ENCODE measurements around the gene DERL3.

The DERL3 gene

GRCh38 chr22:23801886-23802377, 36.9 kb downstream of the DERL3 start:
- DNase-seq (ENCODE audit: low spot score): no peak

- no peak for DNase-seq (ENCODE audit: low spot score)
Measured at GRCh38 chr22:23801238-23801821, 37.5 kb downstream of the DERL3 start.

GRCh38 chr22:23800297-23801237, 38.2 kb downstream of the DERL3 start:
- DNase-seq (ENCODE audit: low spot score): no peak

DNA sequence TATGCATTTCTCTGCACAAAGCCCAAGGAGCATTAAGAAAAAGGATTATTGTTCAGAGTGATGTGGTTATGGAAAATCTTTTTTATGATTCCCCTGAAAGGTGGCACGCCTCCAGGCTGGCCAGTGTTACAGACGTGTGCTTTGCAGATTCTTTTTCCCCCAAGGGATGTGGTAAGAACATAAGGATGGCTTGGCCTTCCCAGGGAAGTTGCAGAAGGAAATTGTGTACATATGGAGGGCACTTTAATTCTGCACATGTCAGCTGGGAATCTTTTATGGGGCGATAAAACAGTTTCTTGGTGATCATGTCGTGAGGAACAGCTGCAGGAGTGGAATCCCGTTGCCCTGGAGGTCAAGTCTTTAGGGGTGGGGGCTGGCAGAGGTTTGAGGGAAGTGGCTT, 42.3 kb downstream of the DERL3 start:
- DNase-seq (ENCODE audit: low spot score): no peak

DNA sequence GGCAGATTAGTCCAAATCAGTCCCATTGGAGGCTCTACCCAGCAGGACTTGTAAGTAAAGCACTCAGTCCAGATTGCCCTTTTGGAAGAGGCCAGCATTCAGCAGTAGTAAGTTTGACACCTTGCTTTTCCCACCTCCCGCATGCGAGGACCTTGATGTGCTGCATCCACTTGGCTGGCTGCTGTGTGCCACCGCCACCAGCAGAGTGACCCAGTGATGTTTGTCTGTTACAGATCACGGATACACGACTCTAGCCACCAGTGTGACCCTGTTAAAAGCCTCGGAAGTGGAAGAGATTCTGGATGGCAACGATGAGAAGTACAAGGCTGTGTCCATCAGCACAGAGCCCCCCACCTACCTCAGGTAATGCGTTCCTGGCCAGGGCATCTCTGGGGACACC, 45.5 kb downstream of the DERL3 start:
- DNase-seq (ENCODE audit: low spot score): no peak

DNA sequence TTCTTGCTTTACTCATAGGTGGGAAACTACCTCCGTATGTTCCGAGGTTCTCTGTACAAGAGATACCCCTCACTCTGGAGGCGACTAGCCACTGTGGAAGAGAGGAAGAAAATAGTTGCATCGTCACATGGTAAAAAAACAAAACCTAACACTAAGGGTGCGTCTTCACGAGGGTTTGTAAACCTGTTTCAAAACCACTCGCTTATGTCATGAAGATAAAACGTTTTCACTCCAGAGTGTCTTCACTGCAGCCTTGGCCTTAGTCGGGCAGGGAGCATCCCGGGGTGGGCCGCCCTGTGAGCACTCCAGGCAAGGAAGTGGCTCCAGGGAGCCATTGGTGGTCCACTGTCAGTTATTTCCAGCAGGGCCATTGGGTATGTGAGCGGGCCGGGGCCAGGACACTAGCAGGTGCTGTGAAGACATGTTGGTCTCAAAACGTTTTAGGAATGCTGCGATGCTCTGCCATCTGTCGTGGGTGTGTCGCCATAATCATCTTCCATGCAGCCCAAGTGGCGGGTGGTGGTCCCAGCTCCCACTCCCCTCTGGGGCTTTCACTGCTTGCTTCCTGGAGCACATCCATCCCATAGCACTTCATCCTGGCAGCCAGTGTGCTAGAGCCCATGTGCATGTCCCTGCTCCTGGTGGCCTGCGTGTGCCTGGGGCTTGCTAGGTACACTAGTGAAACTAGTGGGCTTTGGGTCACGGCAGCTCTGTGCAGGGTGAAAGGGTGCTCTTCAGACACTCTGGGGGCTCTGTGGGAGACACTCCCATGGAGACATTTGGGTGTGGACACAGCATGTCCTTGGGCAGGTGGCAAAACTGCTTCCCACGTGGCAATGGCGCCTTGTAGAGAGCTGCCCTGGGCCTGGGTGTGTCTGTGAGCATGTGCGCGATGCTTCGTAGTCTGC, 46.8 kb downstream of the DERL3 start:
- no peak for DNase-seq (ENCODE audit: low spot score)

DNA sequence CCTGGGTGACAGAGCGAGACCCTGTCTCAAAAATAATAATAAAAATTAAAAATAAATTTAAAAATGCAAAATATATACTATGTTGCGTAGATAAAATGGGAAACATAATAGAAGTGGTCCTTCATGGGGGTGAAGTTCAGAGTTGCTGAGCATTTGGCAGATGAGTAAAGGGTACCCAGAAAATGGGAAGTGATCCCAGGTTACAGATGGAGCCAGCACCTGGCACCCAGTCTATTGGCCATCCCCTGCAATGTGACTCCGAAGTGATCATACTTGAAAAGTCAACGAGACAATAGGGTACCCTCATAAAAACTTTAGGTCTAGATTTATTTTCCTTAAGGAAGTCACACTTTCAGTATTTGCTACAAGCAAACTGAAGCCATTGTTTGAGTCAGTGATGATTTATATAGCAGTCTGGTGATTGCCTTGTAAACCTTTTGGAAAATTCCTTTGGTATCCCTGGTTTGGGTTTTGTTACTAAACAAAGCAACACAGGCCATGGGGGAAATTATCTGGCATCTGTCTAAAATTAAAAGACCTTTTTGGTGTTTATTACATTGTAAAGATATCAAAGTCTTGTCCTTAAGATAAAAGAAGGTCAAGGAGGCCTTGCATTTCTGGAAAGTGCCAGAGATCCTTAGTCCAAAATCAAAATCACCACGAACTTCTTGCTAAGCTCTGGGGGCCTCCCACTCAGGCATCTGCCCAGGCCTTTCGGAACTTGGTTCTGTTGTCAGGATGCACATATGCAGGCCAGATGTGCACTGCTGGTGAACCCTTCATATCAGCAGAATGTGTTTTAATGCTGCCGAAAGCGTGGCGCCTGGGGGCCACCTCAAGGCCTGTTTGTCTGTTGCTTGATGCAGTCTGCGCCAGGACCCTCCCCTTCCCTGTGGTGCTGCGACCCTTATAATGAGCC, 47.7 kb downstream of the DERL3 start:
- no peak for DNase-seq (ENCODE audit: low spot score)

DNA sequence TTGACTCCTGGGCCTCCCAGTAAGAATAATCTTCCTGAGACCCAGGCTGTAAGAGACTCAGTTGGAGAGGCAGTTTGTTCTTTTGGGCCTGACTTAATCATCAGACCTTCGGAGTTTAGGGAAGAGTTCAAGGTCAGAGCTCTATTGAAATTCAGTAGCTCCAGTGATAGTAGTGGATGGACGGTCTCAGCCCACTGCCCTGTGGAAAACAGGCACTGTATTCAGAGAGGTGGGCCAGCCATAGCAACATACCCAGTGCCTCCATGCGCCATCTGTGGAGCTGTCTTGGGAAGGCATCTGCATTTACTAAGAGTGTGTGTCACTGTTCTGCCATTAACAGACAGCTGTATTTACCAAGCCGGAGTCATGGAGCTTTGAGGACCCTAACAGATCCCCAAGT, 49.2 kb downstream of the DERL3 start:
- no peak for DNase-seq (ENCODE audit: low spot score)

DNA sequence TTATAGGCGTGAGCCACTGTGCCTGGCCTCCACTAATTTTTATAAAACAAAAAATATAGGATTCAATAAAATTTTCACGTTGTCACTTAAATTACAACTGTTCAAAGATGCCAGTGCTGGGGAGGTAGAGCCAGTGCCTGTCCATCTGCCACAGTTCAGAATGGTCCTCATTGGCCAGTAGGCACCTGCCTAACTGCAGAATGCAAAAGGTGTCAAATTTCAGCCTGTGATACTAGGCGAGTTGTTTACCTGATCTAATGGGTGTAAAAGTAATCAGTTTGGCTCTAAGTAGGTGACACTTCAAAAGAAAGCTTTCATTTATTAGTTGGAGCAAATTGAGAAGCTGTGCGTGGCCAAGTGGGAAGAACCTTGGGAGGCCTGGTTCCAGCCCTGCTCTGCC, 49.7 kb downstream of the DERL3 start:
- DNase-seq (ENCODE audit: low spot score): no peak

- DNase-seq (ENCODE audit: low spot score): no peak
Measured at GRCh38 chr22:23787910-23788309, 50.9 kb downstream of the DERL3 start.

DNA sequence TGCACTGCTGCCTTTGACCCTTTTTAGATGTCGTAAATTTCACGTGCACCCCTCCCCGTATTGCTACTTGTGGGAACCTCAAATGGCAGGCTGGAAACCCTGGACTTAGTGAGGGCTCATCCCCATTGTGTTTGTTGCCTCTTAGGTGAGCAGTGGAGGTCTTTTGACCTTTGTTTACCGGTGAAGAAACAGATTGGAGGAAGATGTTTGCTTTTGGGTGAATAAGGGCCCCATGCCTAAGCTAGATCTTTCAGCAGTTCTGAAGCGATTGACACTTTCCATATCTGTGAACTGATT, 51.3 kb downstream of the DERL3 start:
- no peak for DNase-seq (ENCODE audit: low spot score)

GRCh38 chr22:23786752-23787599, 51.8 kb downstream of the DERL3 start, which contains the start of gene SMARCB1:
TSS of gene SMARCB1 (plus strand) at chr22:23786966. CDS start at chr22:23787170, 204 bp downstream.
- peak; percentile 88 for DNase-seq (ENCODE audit: low spot score)

- DNase-seq (ENCODE audit: low spot score): no peak
Measured at GRCh38 chr22:23786261-23786710, 52.5 kb downstream of the DERL3 start.
